DND-41 (cell line): ENCODE measurements around the gene ERCC6.

Experiments used
- EZH2 ChIP-seq: IDR thresholded peaks from 3 replicates; pipeline ENCODE4 v1.6.1; 2012; ENCODE audit warnings: borderline replicate concordance, low read depth, mild to moderate bottlenecking, moderate library complexity, low read length, inconsistent platforms; ENCODE audit not compliant: severe bottlenecking
- TF ChIP-seq, protein P1 (sequence below): IDR thresholded peaks from 2 replicates; pipeline ENCODE4 v1.5.1; 2012; ENCODE audit warnings: borderline replicate concordance, low read length, moderate library complexity, mild to moderate bottlenecking; ENCODE audit not compliant: poor library complexity, severe bottlenecking; ENCODE audit errors: extremely low read depth

DNA sequence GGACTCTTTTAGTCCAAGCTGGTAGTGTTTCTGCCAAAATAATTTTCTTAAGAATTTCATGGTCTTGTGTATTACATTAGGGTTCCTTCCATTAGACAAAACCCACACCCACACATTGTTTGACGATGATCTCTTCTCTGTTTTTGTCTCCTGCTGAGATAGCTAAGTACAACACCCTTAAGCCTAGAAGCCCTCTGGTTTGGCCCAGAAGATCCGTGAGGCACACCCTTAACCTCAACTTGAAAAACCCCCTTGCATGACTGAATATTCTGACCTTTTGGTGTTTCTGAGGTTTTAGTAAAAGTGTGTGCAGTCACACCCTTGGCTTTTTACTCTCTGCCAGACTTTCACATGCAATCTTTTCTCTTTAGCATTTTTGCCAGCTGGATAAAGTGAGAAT is 29.3 kb upstream of the ERCC6 start:
- TF ChIP-seq, protein P1, sequence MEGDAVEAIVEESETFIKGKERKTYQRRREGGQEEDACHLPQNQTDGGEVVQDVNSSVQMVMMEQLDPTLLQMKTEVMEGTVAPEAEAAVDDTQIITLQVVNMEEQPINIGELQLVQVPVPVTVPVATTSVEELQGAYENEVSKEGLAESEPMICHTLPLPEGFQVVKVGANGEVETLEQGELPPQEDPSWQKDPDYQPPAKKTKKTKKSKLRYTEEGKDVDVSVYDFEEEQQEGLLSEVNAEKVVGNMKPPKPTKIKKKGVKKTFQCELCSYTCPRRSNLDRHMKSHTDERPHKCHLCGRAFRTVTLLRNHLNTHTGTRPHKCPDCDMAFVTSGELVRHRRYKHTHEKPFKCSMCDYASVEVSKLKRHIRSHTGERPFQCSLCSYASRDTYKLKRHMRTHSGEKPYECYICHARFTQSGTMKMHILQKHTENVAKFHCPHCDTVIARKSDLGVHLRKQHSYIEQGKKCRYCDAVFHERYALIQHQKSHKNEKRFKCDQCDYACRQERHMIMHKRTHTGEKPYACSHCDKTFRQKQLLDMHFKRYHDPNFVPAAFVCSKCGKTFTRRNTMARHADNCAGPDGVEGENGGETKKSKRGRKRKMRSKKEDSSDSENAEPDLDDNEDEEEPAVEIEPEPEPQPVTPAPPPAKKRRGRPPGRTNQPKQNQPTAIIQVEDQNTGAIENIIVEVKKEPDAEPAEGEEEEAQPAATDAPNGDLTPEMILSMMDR = no peak
- no peak for TF ChIP-seq EZH2
